T-cell (primary cell): ENCODE measurements around the gene STEAP3. TPM values are rescaled to one million over a fixed set of nuclear protein-coding genes. Genes with fewer than 3 reads are reported as not detected.
"Not testable (repeated sequence)": the region's sequence is repeated elsewhere in the genome, so short reads cannot be mapped to it uniquely, and the experiment has no call there.

Source experiments
- ATAC-seq, 4 experiments: fragments of 200-7000 bp in 3 of 4; fragments of 150-1000 bp in 1 of 4; cut with Tn5 transposase; replicated peaks in 1 of 4; 1 replicate in 3 of 4; 2 replicates in 1 of 4; pipeline ENCODE4 v1.10.0; 2021; ENCODE audit warnings: moderate library complexity in 3 of 4, mild to moderate bottlenecking in 2 of 4, moderate number of reproducible peaks in 1 of 4
- CTCF ChIA-PET, 2 donors: fragments of 300-600 bp; sonication (Branson Sonifier 250); formaldehyde crosslinking; loops; one replicate each; lab custom pipeline; 2022; ENCODE audit warnings: antibody characterized with exemption in 2 of 2; lab: Charles Lee
- POLR2A ChIA-PET, 2 donors: fragments of 300-600 bp; sonication (Branson Sonifier 250); formaldehyde crosslinking; loops; one replicate each; lab custom pipeline; 2022; ENCODE audit warnings: antibody characterized with exemption in 2 of 2; lab: Charles Lee
- DNase-seq, 35 experiments: peaks; one replicate each; pipeline versions ENCODE4 v3.0.0 to v3.0.0-alpha.2; 2013 to 2023
- H3K27ac ChIP-seq: one replicate; pipeline ENCODE4 v1.5.1; 2013; ENCODE audit warnings: low read length
- H3K27me3 ChIP-seq, 2 experiments: replicated peaks in 1 of 2; 1 replicate in 1 of 2; 2 replicates in 1 of 2; pipeline versions ENCODE4 v1.6.1 to v1.7.0; 2013; ENCODE audit warnings: low read length in 1 of 2, mixed read lengths in 1 of 2; ENCODE audit not compliant: control insufficient read depth in 2 of 2, insufficient read depth in 2 of 2; ENCODE audit errors: extremely low read depth in 1 of 2
- H3K36me3 ChIP-seq, 2 donors: 1 replicate in 1 of 2; 2 replicates in 1 of 2; pipeline versions ENCODE4 v1.6.1 to v1.7.0; 2013; ENCODE audit warnings: low read length in 1 of 2; ENCODE audit not compliant: control insufficient read depth in 2 of 2, insufficient read depth in 1 of 2; ENCODE audit errors: extremely low read depth in 1 of 2
- H3K4me1 ChIP-seq, 2 experiments: 1 replicate in 1 of 2; 2 replicates in 1 of 2; pipeline versions ENCODE4 v1.6.1 to v1.7.0; 2013; ENCODE audit warnings: low read length in 2 of 2, mixed read lengths in 1 of 2; ENCODE audit not compliant: insufficient read depth in 2 of 2, control insufficient read depth in 1 of 2; ENCODE audit errors: extremely low read depth in 1 of 2
- H3K4me3 ChIP-seq, 2 donors: 1 replicate in 1 of 2; 2 replicates in 1 of 2; pipeline versions ENCODE4 v1.5.1 to v1.7.0; 2013; ENCODE audit warnings: mild to moderate bottlenecking in 2 of 2, low read length in 1 of 2, moderate library complexity in 1 of 2; ENCODE audit not compliant: control insufficient read depth in 1 of 2; ENCODE audit errors: extremely low read depth in 1 of 2
- H3K9me3 ChIP-seq: 2 replicates; pipeline ENCODE4 v1.7.0; 2013
- H3K27ac Mint-ChIP-seq, 2 donors: one replicate each; pipeline ENCODE4 v1.8.0; 2020 to 2021; ENCODE audit warnings: mild to moderate bottlenecking in 2 of 2, mixed read lengths in 2 of 2
- H3K27me3 Mint-ChIP-seq, 2 donors: one replicate each; pipeline ENCODE4 v1.8.0; 2021 to 2022; ENCODE audit warnings: mixed read lengths in 2 of 2
- H3K36me3 Mint-ChIP-seq: one replicate; pipeline ENCODE4 v1.8.0; 2021; ENCODE audit warnings: mixed read lengths
- H3K4me1 Mint-ChIP-seq, 3 donors: one replicate each; pipeline ENCODE4 v1.8.0; 2020 to 2022; ENCODE audit warnings: mixed read lengths in 3 of 3, mild to moderate bottlenecking in 1 of 3
- H3K4me3 Mint-ChIP-seq, 3 donors: one replicate each; pipeline ENCODE4 v1.8.0; 2020 to 2022; ENCODE audit warnings: mild to moderate bottlenecking in 3 of 3, mixed read lengths in 3 of 3, moderate library complexity in 3 of 3
- H3K9me3 Mint-ChIP-seq, 3 donors: one replicate each; pipeline ENCODE4 v1.8.0; 2020 to 2022; ENCODE audit warnings: mixed read lengths in 3 of 3
- WGBS: methylation state at CpG from one replicate; pipeline ENCODE4 v1.1.5; 2013; ENCODE audit warnings: missing lambda C conversion rate; ENCODE audit not compliant: insufficient coverage; 5-methylcytosine and 5-hydroxymethylcytosine counted together
- total RNA-seq, 35 experiments: library from RNA in 6 of 35; stranded (reverse) in 6 of 35; fragments of 120-200 nt in 1 of 35; gene quantifications; one replicate each; pipeline versions ENCODE4 v1.2.1 to v1.2.4 and lab custom pipeline; 2013 to 2026

Gene STEAP3
- total RNA-seq, 5 donors from 2014 or later (not counting 1 experiment from before 2014, with no cell fraction given): 0.20 to 0.46 (median 0.23) TPM

GRCh38 chr2:119276864-119277263, 53.2 kb downstream of the STEAP3 start:
- ATAC-seq: no peak
- H3K9me3 Mint-ChIP-seq: peaks cover 0 to 2% (median 0%) of the 10 kb centered on the region in 3 donors

GRCh38 chr2:119278385-119278784, 54.8 kb downstream of the STEAP3 start:
- H3K27ac ChIP-seq, H3K4me1 Mint-ChIP-seq, ATAC-seq, H3K9me3 ChIP-seq, H3K36me3 Mint-ChIP-seq, H3K36me3 ChIP-seq, H3K4me3 ChIP-seq, DNase-seq, H3K27ac Mint-ChIP-seq, H3K27me3 Mint-ChIP-seq, H3K27me3 ChIP-seq, POLR2A ChIA-PET, H3K4me1 ChIP-seq, H3K9me3 Mint-ChIP-seq, H3K4me3 Mint-ChIP-seq: not testable (repeated sequence)
- WGBS: no CpG with 5 or more reads among the region's 2 CpGs
- CTCF ChIA-PET: interaction anchor here in 1 of 2 donors (0.5 kb wide), 1 partner anchor 73 kb away, joined by 3 read pairs; no protein-coding TSS in a partner anchor

More at GRCh38 chr2:119276864-119277263, 53.2 kb downstream of the STEAP3 start:
- Mint-ChIP-seq H3K27me3 (no peaks in the 10 kb centered on the region), H3K36me3 (no peaks in the 10 kb centered on the region), H3K4me3 (no peak overlapping the region), H3K4me1 (no peaks in the 10 kb centered on the region), H3K27ac (no peak overlapping the region)
- Histone ChIP-seq H3K27me3 (no peaks in the 10 kb centered on the region), H3K9me3 (no peaks in the 10 kb centered on the region), H3K36me3 (no peaks in the 10 kb centered on the region), H3K27ac (no peak overlapping the region), H3K4me3 (no peak overlapping the region), H3K4me1 (no peaks in the 10 kb centered on the region)
- DNase-seq: no peak
- 91% methylated on average over 6 of the region's 8 CpGs for WGBS
- ChIA-PET POLR2A (no interaction called here), CTCF (no interaction called here)

- Mint-ChIP-seq H3K4me3 (no peak overlapping the region), H3K4me1 (no peaks in the 10 kb centered on the region), H3K36me3 (no peaks in the 10 kb centered on the region), H3K9me3 (peaks cover 0 to 2% (median 0%) of the 10 kb centered on the region in 3 donors), H3K27ac (no peak overlapping the region), H3K27me3 (no peaks in the 10 kb centered on the region)
- H3K9me3 ChIP-seq: no peaks in the 10 kb centered on the region
- H3K27ac ChIP-seq: no peak overlapping the region
- ATAC-seq: no peak
- DNase-seq: no peak
- H3K27me3 ChIP-seq: no peaks in the 10 kb centered on the region
- no peak overlapping the region for H3K4me3 ChIP-seq
- WGBS: 100% methylated on average over 1 of the region's 6 CpGs
- POLR2A ChIA-PET: no interaction called here
- H3K36me3 ChIP-seq: no peaks in the 10 kb centered on the region
- no peaks in the 10 kb centered on the region for H3K4me1 ChIP-seq
- CTCF ChIA-PET: no interaction called here
These were observed 55.3 kb downstream of the STEAP3 start for GRCh38 chr2:119278946-119279345.

- ChIA-PET CTCF (no interaction called here), POLR2A (no interaction called here)
- DNase-seq (no peak), ATAC-seq (no peak)
- Mint-ChIP-seq H3K27ac (no peak overlapping the region), H3K4me3 (no peak overlapping the region), H3K9me3 (no peaks in the 10 kb centered on the region), H3K4me1 (no peaks in the 10 kb centered on the region), H3K36me3 (no peaks in the 10 kb centered on the region), H3K27me3 (no peaks in the 10 kb centered on the region)
- 91% methylated on average over 3 of the region's 6 CpGs for WGBS
- H3K4me3 ChIP-seq: no peak overlapping the region
- no peaks in the 10 kb centered on the region for H3K27me3 ChIP-seq
- no peaks in the 10 kb centered on the region for H3K36me3 ChIP-seq
- H3K9me3 ChIP-seq: no peaks in the 10 kb centered on the region
- H3K27ac ChIP-seq: no peak overlapping the region
- H3K4me1 ChIP-seq: no peaks in the 10 kb centered on the region
These were observed 56.0 kb downstream of the STEAP3 start for GRCh38 chr2:119279666-119280065.

GRCh38 chr2:119280680-119281079, 57.0 kb downstream of the STEAP3 start:
- Mint-ChIP-seq H3K4me3 (no peak overlapping the region), H3K36me3 (no peaks in the 10 kb centered on the region), H3K9me3 (no peaks in the 10 kb centered on the region), H3K27me3 (no peaks in the 10 kb centered on the region), H3K4me1 (no peaks in the 10 kb centered on the region), H3K27ac (no peak overlapping the region)
- ATAC-seq: no peak
- H3K4me1 ChIP-seq: no peaks in the 10 kb centered on the region
- ChIA-PET CTCF (no interaction called here), POLR2A (no interaction called here)
- no peak for DNase-seq
- no peaks in the 10 kb centered on the region for H3K27me3 ChIP-seq
- no peak overlapping the region for H3K27ac ChIP-seq
- no peak overlapping the region for H3K4me3 ChIP-seq
- no peaks in the 10 kb centered on the region for H3K9me3 ChIP-seq
- WGBS: 80% methylated on average over 2 of the region's 4 CpGs
- no peaks in the 10 kb centered on the region for H3K36me3 ChIP-seq

DNA sequence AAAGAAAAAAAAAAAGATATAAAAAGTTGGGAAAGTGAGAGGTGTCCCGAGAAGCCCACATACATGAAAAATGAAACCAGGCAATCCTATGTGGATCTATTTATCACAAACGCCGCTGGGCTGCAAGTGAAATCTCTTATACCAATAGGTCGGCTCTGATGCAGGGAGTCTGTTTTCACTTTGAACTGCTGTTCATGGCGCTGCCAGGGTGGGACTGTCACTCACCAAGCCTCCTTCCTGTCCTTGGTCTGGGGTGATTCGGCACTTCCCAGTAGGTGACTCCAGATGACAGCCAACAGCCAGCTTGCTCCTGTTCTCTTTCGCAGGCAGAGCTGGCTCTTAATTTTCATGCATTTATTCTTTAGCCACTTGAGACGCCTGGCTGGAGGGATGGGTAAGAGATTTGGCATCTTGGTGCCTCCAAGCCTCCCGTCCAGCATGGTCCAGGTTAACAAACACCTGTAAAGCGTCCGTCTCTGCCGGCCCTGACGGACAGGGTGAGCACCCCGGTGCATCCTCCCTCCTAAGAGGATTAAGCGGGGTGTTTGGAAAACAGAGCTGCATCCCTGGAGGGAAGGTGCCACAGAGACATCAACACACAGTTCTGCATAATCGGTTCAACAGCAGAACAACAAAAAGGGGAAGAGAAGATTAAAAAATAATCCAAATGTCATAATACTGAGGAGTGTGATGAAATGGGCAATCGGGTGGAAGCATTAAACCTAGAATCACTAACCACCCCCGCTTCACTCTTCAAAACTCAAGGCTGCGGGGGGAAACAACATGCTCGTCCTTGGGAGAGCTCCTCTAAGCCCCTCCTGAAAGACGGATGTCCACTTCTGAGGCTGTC, 58.7 kb downstream of the STEAP3 start:
- Histone ChIP-seq H3K36me3 (no peaks in the 10 kb centered on the region), H3K9me3 (no peaks in the 10 kb centered on the region), H3K4me1 (no peaks in the 10 kb centered on the region), H3K4me3 (no peak overlapping the region), H3K27me3 (no peaks in the 10 kb centered on the region), H3K27ac (no peak overlapping the region)
- Mint-ChIP-seq H3K27me3 (no peaks in the 10 kb centered on the region), H3K27ac (no peak overlapping the region), H3K4me3 (no peak overlapping the region), H3K36me3 (peaks cover 7% of the 10 kb centered on the region), H3K4me1 (no peaks in the 10 kb centered on the region), H3K9me3 (no peaks in the 10 kb centered on the region)
- ChIA-PET CTCF (no interaction called here), POLR2A (no interaction called here)
- ATAC-seq: no peak
- DNase-seq: no peak
- WGBS: 83% methylated on average over 6 of the region's 21 CpGs
